Omental fat pad (tissue), 4 donors: ENCODE measurements around the gene TSPAN5. TPM values are rescaled to one million over a fixed set of nuclear protein-coding genes. Genes with fewer than 3 reads are reported as not detected.
A peak's percentile ranks its signal among the peaks of the same experiment; 100 is the strongest.

Experiments
- ATAC-seq: fragments of 150-250 bp; one replicate; pipeline ENCODE4 v1.9.1; 2016; ENCODE audit warnings: mild to moderate bottlenecking, moderate library complexity; ENCODE audit not compliant: low FRiP score
- DNase-seq: peaks from one replicate; pipeline ENCODE4 v3.0.0-alpha.2; 2019; ENCODE audit warnings: low spot score
- CTCF ChIP-seq, 3 donors: fragments of 450-650 bp; IDR thresholded peaks; one replicate each; pipeline ENCODE4 v1.5.1; 2016 to 2017; ENCODE audit warnings: antibody characterized with exemption in 3 of 3, mild to moderate bottlenecking in 3 of 3, moderate library complexity in 2 of 3
- total RNA-seq, 4 donors: library from RNA; depleted of rRNA; stranded (reverse); fragments of >200 nt; gene quantifications; one replicate each; pipeline ENCODE4 v1.1.0, GENCODE V29; 2016

The TSPAN5 gene
- total RNA-seq, 4 donors from 2014 or later, result 5.1 to 17.7 (median 6.9) TPM

- DNase-seq, result no peak
- no peak for TF ChIP-seq CTCF (IDR thresholded peaks at IDR 0.05)
- ATAC-seq, result peak; percentile 21
Observed at GRCh38 chr4:98613453-98614075, 44.8 kb downstream of the TSPAN5 start.

- ATAC-seq, result no peak
- TF ChIP-seq CTCF (IDR thresholded peaks at IDR 0.05), result no peak
Observed at GRCh38 chr4:98612318-98613250, 45.8 kb downstream of the TSPAN5 start.

GRCh38 chr4:98611677-98612317 lies 46.6 kb downstream of the TSPAN5 start:
- ATAC-seq (no peak), DNase-seq (no peak)
- TF ChIP-seq CTCF (IDR thresholded peaks at IDR 0.05), result no peak

More at GRCh38 chr4:98612318-98613250, 45.8 kb downstream of the TSPAN5 start:
- no peak for DNase-seq

- ATAC-seq, result no peak
- DNase-seq, result no peak
- no peak for TF ChIP-seq CTCF (IDR thresholded peaks at IDR 0.05)
Observed at GRCh38 chr4:98610926-98611676, 47.3 kb downstream of the TSPAN5 start.

- ATAC-seq, result no peak
- no peak for TF ChIP-seq CTCF (IDR thresholded peaks at IDR 0.05)
- no peak for DNase-seq
Observed at GRCh38 chr4:98610431-98610830, 48.0 kb downstream of the TSPAN5 start.

- no peak for TF ChIP-seq CTCF (IDR thresholded peaks at IDR 0.05)
- DNase-seq (no peak), ATAC-seq (no peak)
Observed at GRCh38 chr4:98609934-98610333, 48.5 kb downstream of the TSPAN5 start.
